HepG2 (cell line): ENCODE results near the gene LGALS9. TPM values are rescaled to one million over a fixed set of nuclear protein-coding genes. Genes with fewer than 3 reads are reported as not detected.

Experiments
- ATF3 ChIP-seq: sonication (generic); formaldehyde crosslinking; IDR thresholded peaks from 2 replicates; pipeline ENCODE4 v1.4.0; 2020; ENCODE audit warnings: missing genetic modification reagents
- BCL6 ChIP-seq: IDR thresholded peaks from 2 replicates; pipeline ENCODE4 v1.6.1; 2016; ENCODE audit warnings: missing genetic modification reagents, missing compliant biosample characterization
- BORCS8-MEF2B ChIP-seq: sonication (generic); formaldehyde crosslinking; IDR thresholded peaks from 2 replicates; pipeline ENCODE4 v1.8.0; 2022; ENCODE audit warnings: mild to moderate bottlenecking, missing genetic modification reagents
- CREB1 ChIP-seq, 2 experiments: fragments of 450-650 bp in 1 of 2; IDR thresholded peaks; 2 replicates each; pipeline ENCODE4 v1.6.1; 2016 to 2017; ENCODE audit warnings: control low read depth in 1 of 2, mild to moderate bottlenecking in 1 of 2, missing compliant biosample characterization in 1 of 2, missing genetic modification characterization in 1 of 2
- DNMT3B ChIP-seq: conservative IDR thresholded peaks from 2 replicates; pipeline ENCODE4 v1.6.1; 2016; ENCODE audit warnings: missing biosample characterization, control low read depth
- EEA1 ChIP-seq: sonication (generic); formaldehyde crosslinking; IDR thresholded peaks from 2 replicates; pipeline ENCODE4 v1.5.1; 2020; ENCODE audit warnings: mild to moderate bottlenecking, missing genetic modification reagents, borderline replicate concordance
- EED ChIP-seq: sonication (generic); formaldehyde crosslinking; IDR thresholded peaks from 2 replicates; pipeline ENCODE4 v1.5.0; 2020; ENCODE audit warnings: mild to moderate bottlenecking, missing genetic modification reagents
- EHMT2 ChIP-seq: fragments of 200-600 bp; sonication (generic); IDR thresholded peaks from 2 replicates; pipeline ENCODE4 v1.7.0; 2017; ENCODE audit warnings: antibody characterized with exemption, low read depth, low read length, borderline replicate concordance
- ELF1 ChIP-seq: sonication (generic); formaldehyde crosslinking; IDR thresholded peaks from 2 replicates; pipeline ENCODE4 v1.4.0; 2020; ENCODE audit warnings: missing genetic modification reagents
- FOXK2 ChIP-seq: fragments of 450-650 bp; IDR thresholded peaks from 2 replicates; pipeline ENCODE4 v1.6.1; 2016
- GATAD2A ChIP-seq: IDR thresholded peaks from 2 replicates; pipeline ENCODE4 v1.6.1; 2016
- KDM2A ChIP-seq: sonication (generic); formaldehyde crosslinking; IDR thresholded peaks from 2 replicates; pipeline ENCODE4 v1.4.0; 2020; ENCODE audit warnings: low read depth, missing genetic modification reagents, borderline replicate concordance
- KLF16 ChIP-seq, 2 experiments: sonication (generic) in 1 of 2; formaldehyde crosslinking in 1 of 2; IDR thresholded peaks; 2 replicates each; pipeline versions ENCODE4 v1.6.1 to v1.8.0; 2016 to 2023; ENCODE audit warnings: missing genetic modification reagents in 2 of 2, missing compliant biosample characterization in 1 of 2
- KMT2B ChIP-seq: IDR thresholded peaks from 2 replicates; pipeline ENCODE4 v1.6.1; 2016; ENCODE audit warnings: missing genetic modification reagents, missing compliant biosample characterization
- MED13 ChIP-seq: sonication (generic); formaldehyde crosslinking; IDR thresholded peaks from 2 replicates; pipeline ENCODE4 v1.5.0; 2020; ENCODE audit warnings: missing genetic modification reagents
- MZF1 ChIP-seq: sonication (generic); formaldehyde crosslinking; IDR thresholded peaks from 2 replicates; pipeline ENCODE4 v1.8.1; 2023; ENCODE audit warnings: mild to moderate bottlenecking, missing genetic modification reagents, borderline replicate concordance
- NPAS2 ChIP-seq: sonication (generic); formaldehyde crosslinking; IDR thresholded peaks from 2 replicates; pipeline ENCODE4 v1.8.0; 2022; ENCODE audit warnings: mild to moderate bottlenecking, missing genetic modification reagents, borderline replicate concordance
- NR2C2 ChIP-seq: sonication (generic); formaldehyde crosslinking; IDR thresholded peaks from 2 replicates; pipeline ENCODE4 v1.4.0; 2020; ENCODE audit warnings: missing genetic modification reagents, mild to moderate bottlenecking, moderate library complexity, borderline replicate concordance
- PITX1 ChIP-seq: sonication (generic); formaldehyde crosslinking; IDR thresholded peaks from 2 replicates; pipeline ENCODE4 v1.5.1; 2020; ENCODE audit warnings: mild to moderate bottlenecking, missing genetic modification reagents
- PRPF4 ChIP-seq: fragments of 200-400 bp; formaldehyde crosslinking; IDR thresholded peaks from 2 replicates; pipeline ENCODE4 v1.6.1; 2016; ENCODE audit warnings: low read length, low read depth; ENCODE audit not compliant: poor library complexity, severe bottlenecking
- SAP130 ChIP-seq: IDR thresholded peaks from 2 replicates; pipeline ENCODE4 v1.6.1; 2016; ENCODE audit warnings: low read depth
- SUZ12 ChIP-seq: fragments of 150-350 bp; IDR thresholded peaks from 2 replicates; pipeline ENCODE4 v1.6.1; 2014; ENCODE audit warnings: low read depth, low read length
- THAP11 ChIP-seq: IDR thresholded peaks from 2 replicates; pipeline ENCODE4 v1.6.1; 2016; ENCODE audit warnings: missing biosample characterization, missing genetic modification reagents
- UBTF ChIP-seq: sonication (generic); formaldehyde crosslinking; IDR thresholded peaks from 2 replicates; pipeline ENCODE4 v1.4.0; 2020; ENCODE audit warnings: mild to moderate bottlenecking, missing genetic modification reagents
- ZFP62 ChIP-seq: sonication (generic); formaldehyde crosslinking; IDR thresholded peaks from 2 replicates; pipeline ENCODE4 v1.4.0; 2020; ENCODE audit warnings: missing genetic modification reagents
- ZNF138 ChIP-seq: sonication (generic); formaldehyde crosslinking; IDR thresholded peaks from 2 replicates; pipeline ENCODE4 v1.5.0; 2020; ENCODE audit warnings: mild to moderate bottlenecking, low read depth, missing genetic modification reagents
- ZNF143 ChIP-seq: sonication (generic); formaldehyde crosslinking; IDR thresholded peaks from 2 replicates; pipeline ENCODE4 v1.4.0; 2020; ENCODE audit warnings: missing genetic modification reagents
- ZNF800 ChIP-seq: sonication (generic); formaldehyde crosslinking; IDR thresholded peaks from 2 replicates; pipeline ENCODE4 v1.4.0; 2020; ENCODE audit warnings: missing genetic modification reagents
- ZNF891 ChIP-seq: sonication (generic); formaldehyde crosslinking; IDR thresholded peaks from 2 replicates; pipeline ENCODE4 v1.5.0; 2020; ENCODE audit warnings: mild to moderate bottlenecking, missing genetic modification reagents
- polyA plus RNA-seq, 8 experiments: library from polyadenylated mRNA; depleted of rRNA in 3 of 8; stranded (reverse) in 7 of 8; unstranded in 1 of 8; fragments of >200 nt; fragmentation: Illumina TruSeq in 4 of 8; extraction: Trizol in 4 of 8; gene quantifications; 2 replicates each; pipeline versions ENCODE4 v1.2.1 to v1.2.3, GENCODE V29; 2011 to 2016; ENCODE audit warnings: low read depth in 4 of 8, missing spikeins in 1 of 8, mixed read lengths in 1 of 8; ENCODE audit not compliant: insufficient read depth in 1 of 8
- total RNA-seq, 5 experiments: library from RNA; depleted of rRNA; stranded (reverse); fragments of >200 nt; fragmentation: Illumina TruSeq; extraction: Trizol; gene quantifications; 2 replicates each; pipeline ENCODE4 v1.2.3, GENCODE V29; 2016; ENCODE audit warnings: low read depth in 1 of 5

LGALS9 gene
- total and polyA plus RNA-seq, 2 of the 13 experiments (the other 11 are each of a cell fraction or from before 2014, with no cell fraction given) = 0.40 to 1.4 TPM

GRCh38 chr17:27654654-27655524 lies 23.9 kb downstream of the LGALS9 start (continued):
- TF ChIP-seq PITX1 (CRISPR knock-in tag) = no peak
- TF ChIP-seq DNMT3B (CRISPR knock-in tag) = no peak
- peak; percentile 31; the same call in 1 of the 2 replicates for TF ChIP-seq GATAD2A (CRISPR knock-in tag)
- no peak for TF ChIP-seq ZFP62
- TF ChIP-seq ZNF891 (CRISPR knock-in tag) = no peak
- TF ChIP-seq BORCS8-MEF2B (CRISPR knock-in tag) = no peak
- no peak for TF ChIP-seq ZNF143 (CRISPR knock-in tag)
- no peak for TF ChIP-seq MZF1 (CRISPR knock-in tag)
- TF ChIP-seq NPAS2 (CRISPR knock-in tag) = no peak
- no peak for TF ChIP-seq ATF3 (CRISPR knock-in tag)
- no peak for TF ChIP-seq BCL6
- TF ChIP-seq UBTF (CRISPR knock-in tag) = peak; percentile 69
- peak; percentile 52 for TF ChIP-seq THAP11 (CRISPR knock-in tag)
- TF ChIP-seq ELF1 (CRISPR knock-in tag) = peak; percentile 90
- TF ChIP-seq KLF16 (CRISPR knock-in tag; IDR thresholded peaks at IDR 0.05) = peak in 1 of 2 experiments; percentile 40; a peak in 1 of 4 replicates
- TF ChIP-seq ZNF138 (CRISPR knock-in tag) = no peak
- TF ChIP-seq PRPF4 = no peak
- TF ChIP-seq ZNF800 (CRISPR knock-in tag) = no peak
- TF ChIP-seq FOXK2 = no peak
- no peak for TF ChIP-seq EHMT2
- TF ChIP-seq EEA1 = no peak
- no peak for TF ChIP-seq KMT2B
- TF ChIP-seq SUZ12 = no peak
- TF ChIP-seq SAP130 (CRISPR knock-in tag) = no peak
- no peak for TF ChIP-seq EED (CRISPR knock-in tag)
- no peak for TF ChIP-seq MED13
- TF ChIP-seq CREB1 (IDR thresholded peaks at IDR 0.05) = no peak
- TF ChIP-seq CREB1 (CRISPR knock-in tag; IDR thresholded peaks at IDR 0.05) = no peak
- TF ChIP-seq KDM2A (CRISPR knock-in tag) = peak; percentile 70; the same call in 1 of the 2 replicates
- TF ChIP-seq NR2C2 (CRISPR knock-in tag) = peak; percentile 85
